HCT116 (cell line): Measurements from ENCODE around the gene GGACT.

Experiments
- CTCF ChIP-seq, 3 experiments: fragments of 200-600 bp in 1 of 3; sonication (generic) in 1 of 3; IDR thresholded peaks in 2 of 3; conservative IDR thresholded peaks in 1 of 3; 2 replicates each; pipeline ENCODE4 v1.5.1; 2012 to 2017; ENCODE audit warnings: low read depth in 2 of 3, low read length in 2 of 3, antibody characterized with exemption in 1 of 3, borderline replicate concordance in 1 of 3, control low read depth in 1 of 3, mild to moderate bottlenecking in 1 of 3, mixed read lengths in 1 of 3, mixed run types in 1 of 3, moderate library complexity in 1 of 3; ENCODE audit not compliant: insufficient read depth in 1 of 3
- EZH2 ChIP-seq: fragments of 200-600 bp; sonication (generic); IDR thresholded peaks from 2 replicates; pipeline ENCODE4 v1.6.1; 2017; ENCODE audit warnings: antibody characterized with exemption, mixed run types
- JUND ChIP-seq: IDR thresholded peaks from 2 replicates; pipeline ENCODE4 v1.6.1; 2012
- POLR2A ChIP-seq: IDR thresholded peaks from 2 replicates; pipeline ENCODE4 v1.7.0; 2011; ENCODE audit warnings: borderline replicate concordance; ENCODE audit not compliant: insufficient read depth, insufficient read length; ENCODE audit errors: extremely low read depth
- RAD21 ChIP-seq: IDR thresholded peaks from 2 replicates; pipeline ENCODE4 v1.6.1; 2012; ENCODE audit warnings: low read depth, mild to moderate bottlenecking
- REST ChIP-seq: IDR thresholded peaks from 2 replicates; pipeline ENCODE4 v1.6.1; 2012; ENCODE audit warnings: low read depth
- SIN3A ChIP-seq: IDR thresholded peaks from 2 replicates; pipeline ENCODE4 v1.6.1; 2012; ENCODE audit warnings: low read depth
- TCF7L2 ChIP-seq: IDR thresholded peaks from 2 replicates; pipeline ENCODE4 v1.7.0; 2011; ENCODE audit warnings: borderline replicate concordance, inconsistent platforms; ENCODE audit not compliant: insufficient read depth, insufficient read length; ENCODE audit errors: extremely low read depth
- YY1 ChIP-seq: IDR thresholded peaks from 2 replicates; pipeline ENCODE4 v1.6.1; 2011; ENCODE audit warnings: low read length, low read depth, moderate library complexity, mild to moderate bottlenecking; ENCODE audit not compliant: insufficient replicate concordance; ENCODE audit errors: extremely low read depth

- TF ChIP-seq CTCF (IDR thresholded peaks at IDR 0.05 in 2 of 3, conservative IDR thresholded peaks at IDR 0.05 in 1 of 3; ENCODE audit: borderline replicate concordance in 1 of 3, insufficient read depth in 1 of 3, low read depth in 2 of 3, low read length in 2 of 3) (no peak), JUND (no peak), YY1 (no peak), RAD21 (no peak), REST (no peak), POLR2A (no peak), SIN3A (no peak), TCF7L2 (no peak), EZH2 (no peak)
These were observed 26.9 kb downstream of the GGACT start for GRCh38 chr13:100561599-100562204.
